Lung (tissue), 12 donors: ENCODE data around the gene MLYCD. TPM values are rescaled to one million over a fixed set of nuclear protein-coding genes. Genes with fewer than 3 reads are reported as not detected.

Source experiments
- ATAC-seq: fragments of 200-7000 bp; cut with Tn5 transposase; one replicate; pipeline ENCODE4 v1.9.1; 2020; ENCODE audit warnings: moderate number of reproducible peaks; ENCODE audit not compliant: insufficient read depth, low FRiP score
- DNase-seq, 3 donors: peaks; one replicate each; pipeline ENCODE4 v3.0.0-alpha.2; 2013 to 2017
- H3K27ac ChIP-seq, 2 donors: one replicate each; pipeline ENCODE4 v1.5.1; 2013; ENCODE audit warnings: mild to moderate bottlenecking in 2 of 2, moderate library complexity in 2 of 2, control low read depth in 1 of 2, inconsistent platforms in 1 of 2, low read depth in 1 of 2, low read length in 1 of 2
- H3K27me3 ChIP-seq, 3 donors: one replicate each; pipeline ENCODE4 v1.5.1; 2013; ENCODE audit warnings: low read length in 2 of 3; ENCODE audit not compliant: control insufficient read depth in 3 of 3, insufficient read depth in 3 of 3
- H3K36me3 ChIP-seq, 4 donors: one replicate each; pipeline ENCODE4 v1.5.1; 2013; ENCODE audit warnings: low read length in 4 of 4, mild to moderate bottlenecking in 1 of 4, moderate library complexity in 1 of 4; ENCODE audit not compliant: control insufficient read depth in 4 of 4, insufficient read depth in 4 of 4
- H3K4me1 ChIP-seq, 5 donors: one replicate each; pipeline ENCODE4 v1.5.1; 2013; ENCODE audit warnings: low read length in 5 of 5, mild to moderate bottlenecking in 2 of 5, moderate library complexity in 1 of 5; ENCODE audit not compliant: control insufficient read depth in 5 of 5, insufficient read depth in 5 of 5
- H3K4me3 ChIP-seq: one replicate; pipeline ENCODE4 v1.5.1; 2013; ENCODE audit warnings: mild to moderate bottlenecking, control low read depth, moderate library complexity
- H3K9ac ChIP-seq, 2 donors: one replicate each; pipeline ENCODE4 v1.5.1; 2013; ENCODE audit warnings: low read length in 2 of 2, control low read depth in 1 of 2; ENCODE audit not compliant: insufficient read depth in 1 of 2
- H3K9me3 ChIP-seq, 4 donors: one replicate each; pipeline ENCODE4 v1.5.1; 2013; ENCODE audit warnings: low read length in 3 of 4, mild to moderate bottlenecking in 1 of 4, moderate library complexity in 1 of 4; ENCODE audit not compliant: control insufficient read depth in 4 of 4, insufficient read depth in 3 of 4
- CTCF ChIP-seq: IDR thresholded peaks from 2 replicates; pipeline ENCODE4 v1.5.1; 2012; ENCODE audit warnings: mild to moderate bottlenecking; ENCODE audit errors: control extremely low read depth, extremely low read depth
- WGBS, 2 donors: extraction: QIAGEN DNeasy Blood & Tissue Kit; methylation state at CpG; one replicate each; pipeline ENCODE4 v1.1.7; 2013; 5-methylcytosine and 5-hydroxymethylcytosine counted together
- polyA plus RNA-seq, 2 donors: library from polyadenylated mRNA; stranded (reverse); fragments of 200-250 nt; gene quantifications; one replicate each; pipeline ENCODE4 v1.2.1, GENCODE V29; 2013
- total RNA-seq, 2 donors: library from RNA; depleted of rRNA in 1 of 2; stranded (reverse); fragments of >200 nt in 1 of 2; gene quantifications; one replicate each; pipeline ENCODE4 v1.2.1, GENCODE V29; 2014 to 2021
- donor health status: control.
- donor health status: control.
- donor health status: Bipolar disorder and iron deficiency.
- donor health status: healthy.
- donor health status: DM: yes; HTN: yes; CAD: no.

MLYCD gene
- total and polyA plus RNA-seq, 4 donors = 2.0 to 9.1 (median 4.8) TPM

GRCh38 chr16:83967091-83967490, 68.2 kb downstream of the MLYCD start:
- WGBS, 2 donors = 74 to 82% methylated on average over 2 of the region's 2 CpGs
- no peak overlapping the region for H3K27ac ChIP-seq
- H3K9me3 ChIP-seq = no peaks in the 10 kb centered on the region
- DNase-seq (no peak), ATAC-seq (no peak)
- H3K27me3 ChIP-seq = peaks cover 0 to 15% (median 7%) of the 10 kb centered on the region in 3 donors
- no peak overlapping the region for H3K9ac ChIP-seq
- H3K4me3 ChIP-seq = no peak overlapping the region
- peaks cover 0 to 18% (median 0%) of the 10 kb centered on the region in 4 donors for H3K36me3 ChIP-seq
- no peak for TF ChIP-seq CTCF
- H3K4me1 ChIP-seq = no peaks in the 10 kb centered on the region

DNA sequence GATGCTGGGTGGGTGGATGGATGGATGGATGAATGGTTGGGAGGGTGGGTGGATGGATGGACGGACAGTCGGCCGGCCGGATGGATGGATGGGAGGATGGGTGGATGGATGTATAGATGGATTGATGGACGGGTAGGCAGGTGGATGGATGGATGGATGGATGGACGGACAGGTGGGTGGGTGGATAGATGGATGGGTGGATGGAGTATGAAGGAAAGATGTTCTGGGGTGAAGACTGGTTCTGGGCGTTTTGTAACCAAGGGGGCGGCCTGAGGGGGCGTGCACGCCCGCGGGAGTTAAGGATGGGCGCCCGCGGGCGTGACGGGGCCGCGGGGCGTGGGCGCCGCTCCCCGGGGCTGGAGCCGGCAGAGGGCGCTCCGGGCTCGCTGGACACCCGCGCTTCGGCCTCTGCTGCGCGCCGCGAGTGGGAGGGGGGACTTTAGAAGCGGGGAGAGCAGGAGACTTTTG, 69.0 kb downstream of the MLYCD start, which contains the start of gene NECAB2:
TSS of gene NECAB2 (plus strand) at position 407 of the 468 bp plus-strand sequence. CDS start 405 bp downstream, outside the sequence.
- ATAC-seq = peak; percentile 53
- Histone ChIP-seq H3K9me3 (no peaks in the 10 kb centered on the region), H3K36me3 (peaks cover 0 to 15% (median 0%) of the 10 kb centered on the region in 4 donors), H3K27ac (no peak within 1 kb of the TSS), H3K4me1 (no peaks in the 10 kb centered on the region), H3K9ac (no peak within 1 kb of the TSS), H3K27me3 (peaks cover 0 to 15% (median 7%) of the 10 kb centered on the region in 3 donors), H3K4me3 (no peak within 1 kb of the TSS)
- 12 to 38% methylated on average over 12 to 35 of the region's 35 CpGs for WGBS, 2 donors
- TF ChIP-seq CTCF = peak; percentile 5
- DNase-seq = peak in 2 of 3 donors; percentile 29 to 46

DNA sequence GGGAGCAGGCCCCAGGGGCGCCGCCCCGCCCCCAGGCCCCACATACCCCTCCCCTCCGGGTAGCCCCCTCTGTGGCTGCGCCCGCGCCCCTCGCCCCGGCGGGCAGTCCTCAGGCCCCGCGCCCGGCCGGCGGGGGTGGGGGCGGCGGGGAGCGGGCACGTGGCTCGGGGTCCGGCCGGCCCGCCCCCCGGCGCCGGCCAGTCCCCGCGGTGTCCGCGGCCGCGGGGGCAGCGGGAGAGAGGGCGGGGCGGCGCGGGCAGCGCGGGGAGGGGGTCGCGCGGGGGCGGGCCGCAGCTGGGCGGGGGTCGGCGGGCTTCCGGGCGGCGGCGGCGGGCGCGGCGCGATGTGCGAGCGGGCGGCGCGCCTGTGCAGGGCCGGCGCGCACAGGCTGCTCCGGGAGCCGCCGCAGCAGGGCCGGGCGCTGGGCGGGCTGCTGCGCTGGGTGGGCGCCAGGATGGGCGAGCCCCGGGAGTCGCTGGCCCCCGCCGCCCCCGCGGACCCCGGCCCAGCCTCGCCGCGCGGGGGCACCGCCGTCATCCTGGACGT, 69.5 kb downstream of the MLYCD start:
- Histone ChIP-seq H3K4me3 (no peak overlapping the region), H3K9ac (no peak overlapping the region), H3K36me3 (peaks cover 0 to 14% (median 0%) of the 10 kb centered on the region in 4 donors), H3K27me3 (peaks cover 0 to 15% (median 7%) of the 10 kb centered on the region in 3 donors), H3K4me1 (no peaks in the 10 kb centered on the region), H3K9me3 (no peaks in the 10 kb centered on the region), H3K27ac (no peak overlapping the region)
- 2 to 3% methylated on average over 17 to 87 of the region's 87 CpGs for WGBS, 2 donors
- no peak for TF ChIP-seq CTCF
- ATAC-seq = no peak
- DNase-seq = no peak
